PC-3 (cell line): Measurements from ENCODE around the gene UBE2E1. TPM values are rescaled to one million over a fixed set of nuclear protein-coding genes. Genes with fewer than 3 reads are reported as not detected.

Source experiments
- ATAC-seq: fragments of 200-7000 bp; cut with Tn5 transposase; 2 replicates; pipeline ENCODE4 v1.9.1; 2020; ENCODE audit warnings: mild to moderate bottlenecking, moderate library complexity
- BruUV-seq: library from RNA; stranded (reverse); fragments of 400-500 nt; replicated peaks from 2 replicates; lab custom pipeline; 2021; lab: Mats Ljungman, UMichigan
- CTCF ChIA-PET: fragments of 300-600 bp; sonication (Branson Sonifier 250); formaldehyde crosslinking; loops from one replicate; lab custom pipeline; 2022; ENCODE audit warnings: antibody characterized with exemption; lab: Charles Lee
- POLR2A ChIA-PET: fragments of 300-600 bp; sonication (Branson Sonifier 250); formaldehyde crosslinking; loops from one replicate; lab custom pipeline; 2022; ENCODE audit warnings: antibody characterized with exemption; ENCODE audit not compliant: unreplicated experiment; lab: Charles Lee
- DNase-seq: peaks from one replicate; pipeline ENCODE4 v3.0.0-alpha.2; 2015
- H2AFZ ChIP-seq: fragments of 300-600 bp; sonication (generic); 2 replicates; pipeline ENCODE4 v1.6.0; 2016; ENCODE audit warnings: antibody characterized with exemption, low read length
- H3F3A ChIP-seq: fragments of 300-600 bp; sonication (generic); one replicate; pipeline ENCODE4 v1.6.0; 2017; ENCODE audit warnings: antibody characterized with exemption, low read length, control low read depth, mild to moderate bottlenecking; ENCODE audit not compliant: unreplicated experiment
- H3K27ac ChIP-seq: fragments of 300-600 bp; sonication (generic); 2 replicates; pipeline ENCODE4 v1.5.1; 2016; ENCODE audit warnings: mild to moderate bottlenecking, low read length
- H3K27me3 ChIP-seq: fragments of 300-600 bp; sonication (generic); 2 replicates; pipeline ENCODE4 v1.6.1; 2016; ENCODE audit warnings: low read length, mixed read lengths
- H3K36me3 ChIP-seq: fragments of 300-600 bp; sonication (generic); 2 replicates; pipeline ENCODE4 v1.6.1; 2016; ENCODE audit warnings: low read depth, mixed run types, low read length, mixed read lengths
- H3K4me1 ChIP-seq: fragments of 300-600 bp; sonication (generic); 2 replicates; pipeline ENCODE4 v1.5.1; 2016; ENCODE audit warnings: low read length; ENCODE audit not compliant: insufficient read depth
- H3K4me2 ChIP-seq: fragments of 300-600 bp; sonication (generic); 2 replicates; pipeline ENCODE4 v1.6.0; 2016; ENCODE audit warnings: low read length
- H3K4me3 ChIP-seq: fragments of 300-600 bp; sonication (generic); 2 replicates; pipeline ENCODE4 v1.5.1; 2016; ENCODE audit warnings: mild to moderate bottlenecking, low read length, mixed read lengths
- H3K79me2 ChIP-seq: fragments of 300-600 bp; sonication (generic); 2 replicates; pipeline ENCODE4 v1.6.1; 2017; ENCODE audit warnings: low read length, mixed read lengths
- H3K9ac ChIP-seq: fragments of 300-600 bp; sonication (generic); 2 replicates; pipeline ENCODE4 v1.6.0; 2016; ENCODE audit warnings: mild to moderate bottlenecking, low read length
- H3K9me2 ChIP-seq: fragments of 300-600 bp; sonication (generic); replicated peaks from 2 replicates; pipeline ENCODE4 v1.6.1; 2016; ENCODE audit warnings: mixed run types, low read length, mixed read lengths
- H3K9me3 ChIP-seq: fragments of 300-600 bp; sonication (generic); 2 replicates; pipeline ENCODE4 v1.6.1; 2016; ENCODE audit warnings: low read length, mixed read lengths
- H4K20me1 ChIP-seq: fragments of 300-600 bp; sonication (generic); 2 replicates; pipeline ENCODE4 v1.6.1; 2016; ENCODE audit warnings: low read length, mixed read lengths
- CTCF ChIP-seq: fragments of 300-600 bp; sonication (generic); conservative IDR thresholded peaks from 2 replicates; pipeline ENCODE4 v1.5.1; 2017; ENCODE audit warnings: antibody characterized with exemption, low read depth, mild to moderate bottlenecking, low read length
- EZH2 ChIP-seq: fragments of 300-600 bp; sonication (generic); IDR thresholded peaks from one replicate; pipeline ENCODE4 v1.6.1; 2017; ENCODE audit warnings: antibody characterized with exemption, mild to moderate bottlenecking, low read length; ENCODE audit not compliant: unreplicated experiment
- EZH2phosphoT487 ChIP-seq: fragments of 300-600 bp; sonication (generic); IDR thresholded peaks from 2 replicates; pipeline ENCODE4 v1.6.1; 2018; ENCODE audit warnings: mild to moderate bottlenecking, antibody characterized with exemption, low read length, borderline replicate concordance
- intact Hi-C: fragments of 100-400 bp; cut with micrococcal nuclease; formaldehyde crosslinking; loops from 2 replicates; pipeline ENCODE4 v1.9.0; 2023
- total RNA-seq: library from RNA; depleted of rRNA; stranded (reverse); fragments of >200 nt; gene quantifications from 2 replicates; pipeline ENCODE4 v1.2.3, GENCODE V29; 2014

The UBE2E1 gene
- total RNA-seq, 1 experiment from 2014 or later = 117 TPM

- H3F3A ChIP-seq = peaks cover 7% of the 10 kb centered on the region
- peaks cover 39% of the 10 kb centered on the region for H4K20me1 ChIP-seq
- no peak overlapping the region for H3K27ac ChIP-seq
- H3K4me1 ChIP-seq = peaks cover 21% of the 10 kb centered on the region
- peak overlapping the region; percentile 7 for H3K4me2 ChIP-seq
- ChIA-PET POLR2A (no interaction called here), CTCF (no interaction called here)
- ATAC-seq = no peak
- no peak overlapping the region for H3K9ac ChIP-seq
- H3K9me2 ChIP-seq = no peaks in the 10 kb centered on the region
- peak overlapping the region; percentile 8; the same call in 1 of the 2 replicates for H3K4me3 ChIP-seq
- H3K27me3 ChIP-seq = no peaks in the 10 kb centered on the region
- no peak for TF ChIP-seq CTCF
- TF ChIP-seq EZH2phosphoT487 = no peak
- TF ChIP-seq EZH2 = no peak
- DNase-seq = no peak
- peaks cover 52% of the 10 kb centered on the region for H3K79me2 ChIP-seq
- intact Hi-C loops = loop anchor here (5.0 kb wide), 1 partner anchor 38 kb away; no protein-coding TSS in a partner anchor
- BruUV-seq = no TSS peak
- no peaks in the 10 kb centered on the region for H3K9me3 ChIP-seq
- H3K36me3 ChIP-seq = peaks cover 30% of the 10 kb centered on the region
- H2AFZ ChIP-seq = no peak overlapping the region
These were observed 113.9 kb downstream of the UBE2E1 start for GRCh38 chr3:23919628-23920027.

- H3K4me1 ChIP-seq = peaks cover 15% of the 10 kb centered on the region
- H3K27ac ChIP-seq = no peak overlapping the region
- H3K9me2 ChIP-seq = no peaks in the 10 kb centered on the region
- ChIA-PET POLR2A (no interaction called here), CTCF (interaction anchor here (0.7 kb wide), 1 partner anchor 149 kb away, joined by 3 read pairs; no protein-coding TSS in a partner anchor)
- H3K4me2 ChIP-seq = peak overlapping the region; percentile 7; the same call in 1 of the 2 replicates
- intact Hi-C loops = no loop called here
- peaks cover 30% of the 10 kb centered on the region for H3K36me3 ChIP-seq
- H2AFZ ChIP-seq = no peak overlapping the region
- DNase-seq (no peak), ATAC-seq (no peak)
- no peaks in the 10 kb centered on the region for H3K27me3 ChIP-seq
- no peak overlapping the region for H3K9ac ChIP-seq
- peaks cover 7% of the 10 kb centered on the region for H3F3A ChIP-seq
- TF ChIP-seq EZH2phosphoT487 = no peak
- TF ChIP-seq EZH2 = no peak
- TF ChIP-seq CTCF = no peak
- H3K9me3 ChIP-seq = no peaks in the 10 kb centered on the region
- peaks cover 46% of the 10 kb centered on the region for H3K79me2 ChIP-seq
- no TSS peak for BruUV-seq
- H3K4me3 ChIP-seq = 0 out of 2 replicates have a peak overlapping the region, but pooled peaks have one; percentile 8
- peaks cover 39% of the 10 kb centered on the region for H4K20me1 ChIP-seq
These were observed 114.4 kb downstream of the UBE2E1 start for GRCh38 chr3:23920151-23920655.

- peaks cover 30% of the 10 kb centered on the region for H3K36me3 ChIP-seq
- CTCF ChIA-PET = interaction anchor here (0.7 kb wide), 1 partner anchor 148 kb away, joined by 3 read pairs; no protein-coding TSS in a partner anchor
- no peaks in the 10 kb centered on the region for H3K9me3 ChIP-seq
- no peak overlapping the region for H3K4me2 ChIP-seq
- no peak overlapping the region for H3K4me3 ChIP-seq
- BruUV-seq = no TSS peak
- H3K9ac ChIP-seq = no peak overlapping the region
- peaks cover 39% of the 10 kb centered on the region for H4K20me1 ChIP-seq
- peaks cover 38% of the 10 kb centered on the region for H3K79me2 ChIP-seq
- no peaks in the 10 kb centered on the region for H3K9me2 ChIP-seq
- POLR2A ChIA-PET = no interaction called here
- no peak overlapping the region for H2AFZ ChIP-seq
- intact Hi-C loops = no loop called here
- H3K27me3 ChIP-seq = no peaks in the 10 kb centered on the region
- TF ChIP-seq CTCF (no peak), EZH2phosphoT487 (no peak), EZH2 (no peak)
- H3K4me1 ChIP-seq = peaks cover 6% of the 10 kb centered on the region
- DNase-seq (no peak), ATAC-seq (no peak)
- H3K27ac ChIP-seq = no peak overlapping the region
- peaks cover 7% of the 10 kb centered on the region for H3F3A ChIP-seq
These were observed 115.3 kb downstream of the UBE2E1 start for GRCh38 chr3:23921052-23921511.
